ENCODE data around the gene TFPI.

The TFPI gene

DNA sequence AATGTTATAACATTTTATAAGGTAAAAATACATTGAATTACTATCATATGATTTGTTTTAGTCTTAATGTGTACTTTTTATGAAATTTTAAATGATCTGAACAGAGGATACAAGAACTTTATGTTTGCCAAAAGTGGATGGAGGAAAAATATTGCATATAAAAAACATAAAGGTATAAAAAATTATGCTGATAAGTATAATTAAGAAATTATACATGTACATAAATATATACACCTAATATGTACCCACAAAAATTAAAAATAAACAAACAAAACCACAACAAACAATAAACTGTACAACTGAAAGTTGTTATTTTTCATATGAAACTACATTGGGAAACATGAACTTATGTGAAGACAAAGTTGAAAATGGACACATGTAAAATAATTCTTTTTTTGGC is 68.0 kb downstream of the TFPI start:
- no peak for DNase-seq (ENCODE audit: extremely low read depth, insufficient read length)
- H3K4me3 ChIP-seq (replicated peaks; ENCODE audit: low read depth, low read length), result no peak overlapping the region
- H3K36me3 ChIP-seq (ENCODE audit: control insufficient read depth, insufficient read depth, low read length), result no peaks in the 10 kb centered on the region
- no peak for TF ChIP-seq CTCF (IDR thresholded peaks at IDR 0.05; ENCODE audit: insufficient read depth, low read length, poor library complexity, severe bottlenecking)
- H3K27me3 ChIP-seq (replicated peaks; ENCODE audit: control insufficient read depth, insufficient read depth, low read length), result no peaks in the 10 kb centered on the region

DNA sequence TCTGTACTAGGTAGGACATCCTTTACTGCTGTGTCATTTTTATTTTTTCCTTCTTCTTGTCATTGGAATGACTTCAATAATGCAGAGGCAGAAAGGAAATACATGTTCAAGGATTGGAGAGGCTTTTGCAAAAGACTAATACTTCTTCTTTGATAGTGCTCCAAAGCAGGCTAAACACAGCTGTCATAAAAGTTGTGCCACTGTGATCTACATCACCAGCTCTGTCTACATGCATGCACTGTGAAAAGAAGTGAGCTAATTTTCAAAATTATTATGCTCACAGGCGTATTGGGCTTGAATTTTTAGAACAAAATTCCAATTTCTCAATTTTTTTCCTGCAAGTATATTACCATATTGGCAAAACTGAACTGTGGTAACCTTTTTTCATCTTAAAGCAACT is 68.7 kb downstream of the TFPI start:
- Histone ChIP-seq H3K27me3 (replicated peaks; ENCODE audit: control insufficient read depth, insufficient read depth, low read length) (no peaks in the 10 kb centered on the region), H3K36me3 (ENCODE audit: control insufficient read depth, insufficient read depth, low read length) (no peaks in the 10 kb centered on the region), H3K4me3 (replicated peaks; ENCODE audit: low read depth, low read length) (no peak overlapping the region)
- TF ChIP-seq CTCF (IDR thresholded peaks at IDR 0.05; ENCODE audit: insufficient read depth, low read length, poor library complexity, severe bottlenecking), result no peak
- DNase-seq (ENCODE audit: extremely low read depth, insufficient read length), result no peak

DNA sequence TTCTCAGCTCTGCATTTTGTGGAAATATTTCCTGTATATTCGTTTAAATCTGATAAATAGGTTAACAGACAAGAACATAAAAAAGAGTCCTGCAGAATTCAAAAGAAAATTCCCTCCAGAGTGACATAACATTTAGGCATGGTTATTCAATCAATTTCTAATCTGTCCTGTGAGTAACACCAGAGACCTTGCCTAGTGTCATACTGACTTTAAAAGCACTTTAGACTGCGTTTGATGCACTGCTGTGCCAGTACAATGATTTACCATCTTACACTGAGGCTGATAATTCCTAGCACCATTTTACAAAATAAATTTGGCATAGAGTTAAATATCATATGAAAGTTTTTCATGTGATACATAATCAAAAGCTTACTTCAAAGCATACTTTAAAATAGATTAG is 70.7 kb downstream of the TFPI start:
- no peaks in the 10 kb centered on the region for H3K36me3 ChIP-seq (ENCODE audit: control insufficient read depth, insufficient read depth, low read length)

GRCh38 chr2:187482796-187483195 is 71.4 kb downstream of the TFPI start:
- H3K36me3 ChIP-seq (ENCODE audit: control insufficient read depth, insufficient read depth, low read length), result no peaks in the 10 kb centered on the region
- TF ChIP-seq CTCF (IDR thresholded peaks at IDR 0.05; ENCODE audit: insufficient read depth, low read length, poor library complexity, severe bottlenecking), result no peak

More for the DNA sequence above, 70.7 kb downstream of the TFPI start:
- DNase-seq (ENCODE audit: extremely low read depth, insufficient read length), result no peak
- no peak overlapping the region for H3K4me3 ChIP-seq (replicated peaks; ENCODE audit: low read depth, low read length)
- TF ChIP-seq CTCF (IDR thresholded peaks at IDR 0.05; ENCODE audit: insufficient read depth, low read length, poor library complexity, severe bottlenecking), result no peak
- H3K27me3 ChIP-seq (replicated peaks; ENCODE audit: control insufficient read depth, insufficient read depth, low read length), result no peaks in the 10 kb centered on the region

DNA sequence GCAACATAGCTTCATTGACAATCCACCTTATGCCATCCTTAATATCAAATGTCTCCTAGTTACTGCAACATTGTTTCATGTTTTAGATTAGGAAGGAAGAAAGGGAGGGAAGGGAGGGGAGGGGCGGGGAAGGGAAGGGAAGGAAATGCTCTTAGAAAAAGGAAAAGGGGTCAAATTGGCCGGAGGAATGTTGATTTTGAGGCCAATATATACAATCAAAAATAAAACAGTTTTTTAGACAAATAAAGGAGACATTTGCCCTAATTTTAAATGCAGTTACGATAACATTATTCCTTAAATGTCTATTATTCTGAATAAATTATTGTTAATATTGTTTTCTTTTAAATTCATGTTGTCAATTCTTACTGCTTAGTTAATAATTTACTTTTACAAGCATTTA is 72.7 kb downstream of the TFPI start:
- no peaks in the 10 kb centered on the region for H3K27me3 ChIP-seq (replicated peaks; ENCODE audit: control insufficient read depth, insufficient read depth, low read length)
- TF ChIP-seq CTCF (IDR thresholded peaks at IDR 0.05; ENCODE audit: insufficient read depth, low read length, poor library complexity, severe bottlenecking), result no peak
- no peak for DNase-seq (ENCODE audit: extremely low read depth, insufficient read length)
- no peak overlapping the region for H3K4me3 ChIP-seq (replicated peaks; ENCODE audit: low read depth, low read length)
- no peaks in the 10 kb centered on the region for H3K36me3 ChIP-seq (ENCODE audit: control insufficient read depth, insufficient read depth, low read length)

More at GRCh38 chr2:187482796-187483195, 71.4 kb downstream of the TFPI start:
- DNase-seq (ENCODE audit: extremely low read depth, insufficient read length), result no peak
- no peaks in the 10 kb centered on the region for H3K27me3 ChIP-seq (replicated peaks; ENCODE audit: control insufficient read depth, insufficient read depth, low read length)
- H3K4me3 ChIP-seq (replicated peaks; ENCODE audit: low read depth, low read length), result no peak overlapping the region

- no peak for DNase-seq (ENCODE audit: extremely low read depth, insufficient read length)
- no peak overlapping the region for H3K4me3 ChIP-seq (replicated peaks; ENCODE audit: low read depth, low read length)
- no peaks in the 10 kb centered on the region for H3K27me3 ChIP-seq (replicated peaks; ENCODE audit: control insufficient read depth, insufficient read depth, low read length)
- no peak for TF ChIP-seq CTCF (IDR thresholded peaks at IDR 0.05; ENCODE audit: insufficient read depth, low read length, poor library complexity, severe bottlenecking)
- H3K36me3 ChIP-seq (ENCODE audit: control insufficient read depth, insufficient read depth, low read length), result no peaks in the 10 kb centered on the region
Measured at GRCh38 chr2:187478719-187479118, 75.5 kb downstream of the TFPI start.

Data from GM06990 (cell line).